Smooth muscle cell (in vitro differentiated cells): Measurements from ENCODE around the gene RPTOR. TPM values are rescaled to one million over a fixed set of nuclear protein-coding genes. Genes with fewer than 3 reads are reported as not detected.

ENCODE experiments used
- DNase-seq: peaks from one replicate; lab custom pipeline; 2025; ENCODE audit not compliant: unreplicated experiment; lab: John Stamatoyannopoulos, UW
- H2AFZ ChIP-seq: fragments of 200-600 bp; sonication (generic); 2 replicates; pipeline ENCODE4 v1.6.0; 2016; ENCODE audit warnings: antibody characterized with exemption, low read depth, mild to moderate bottlenecking
- H3F3A ChIP-seq: fragments of 200-600 bp; sonication (generic); 2 replicates; pipeline ENCODE4 v1.6.0; 2017; ENCODE audit warnings: antibody characterized with exemption, low read depth
- H3K27ac ChIP-seq: fragments of 200-600 bp; sonication (generic); 2 replicates; pipeline ENCODE4 v1.5.1; 2016; ENCODE audit warnings: low read depth, mild to moderate bottlenecking
- H3K27me3 ChIP-seq: fragments of 200-600 bp; sonication (generic); 2 replicates; pipeline ENCODE4 v1.6.1; 2016; ENCODE audit warnings: low read depth, mild to moderate bottlenecking
- H3K36me3 ChIP-seq: fragments of 200-600 bp; sonication (generic); 2 replicates; pipeline ENCODE4 v1.5.1; 2016; ENCODE audit warnings: low read depth
- H3K4me1 ChIP-seq: fragments of 200-600 bp; sonication (generic); 2 replicates; pipeline ENCODE4 v1.5.1; 2016; ENCODE audit warnings: low read depth
- H3K4me2 ChIP-seq: fragments of 200-600 bp; sonication (generic); 2 replicates; pipeline ENCODE4 v1.6.0; 2016; ENCODE audit warnings: mild to moderate bottlenecking
- H3K4me3 ChIP-seq: fragments of 200-600 bp; sonication (generic); 2 replicates; pipeline ENCODE4 v1.5.1; 2016; ENCODE audit warnings: mild to moderate bottlenecking
- H3K79me2 ChIP-seq: fragments of 200-600 bp; sonication (generic); 2 replicates; pipeline ENCODE4 v1.6.0; 2016; ENCODE audit warnings: low read depth, mild to moderate bottlenecking
- H3K9ac ChIP-seq: fragments of 200-600 bp; sonication (generic); 2 replicates; pipeline ENCODE4 v1.6.0; 2016; ENCODE audit warnings: low read depth
- H3K9me3 ChIP-seq: fragments of 200-600 bp; sonication (generic); replicated peaks from 2 replicates; pipeline ENCODE4 v1.5.1; 2016; ENCODE audit warnings: low read depth
- H4K20me1 ChIP-seq: fragments of 200-600 bp; sonication (generic); 2 replicates; pipeline ENCODE4 v1.6.0; 2016; ENCODE audit warnings: low read depth
- WGBS: methylation state at CpG from one replicate; pipeline ENCODE4 v1.1.7; 2016; ENCODE audit warnings: low lambda C conversion rate; 5-methylcytosine and 5-hydroxymethylcytosine counted together
- polyA plus RNA-seq: library from polyadenylated mRNA; unstranded; fragments of >200 nt; fragmentation: Nextera tagmentation; extraction: Ambion mirVana; gene quantifications from 2 replicates; pipeline ENCODE4 v1.2.1, GENCODE V29; 2016
- total RNA-seq: library from RNA; depleted of rRNA; stranded (reverse); fragments of >200 nt; gene quantifications from 2 replicates; pipeline ENCODE4 v1.2.3, GENCODE V29; 2014
- TF ChIP-seq, protein P1 (sequence below): fragments of 200-600 bp; sonication (generic); IDR thresholded peaks from 2 replicates; pipeline ENCODE4 v1.5.1; 2017; ENCODE audit warnings: borderline replicate concordance, mild to moderate bottlenecking, antibody characterized with exemption; ENCODE audit not compliant: insufficient read depth, poor library complexity, severe bottlenecking

The RPTOR gene
- total and polyA plus RNA-seq, 2 experiments from 2014 or later: 10.6 to 12.2 TPM

DNA sequence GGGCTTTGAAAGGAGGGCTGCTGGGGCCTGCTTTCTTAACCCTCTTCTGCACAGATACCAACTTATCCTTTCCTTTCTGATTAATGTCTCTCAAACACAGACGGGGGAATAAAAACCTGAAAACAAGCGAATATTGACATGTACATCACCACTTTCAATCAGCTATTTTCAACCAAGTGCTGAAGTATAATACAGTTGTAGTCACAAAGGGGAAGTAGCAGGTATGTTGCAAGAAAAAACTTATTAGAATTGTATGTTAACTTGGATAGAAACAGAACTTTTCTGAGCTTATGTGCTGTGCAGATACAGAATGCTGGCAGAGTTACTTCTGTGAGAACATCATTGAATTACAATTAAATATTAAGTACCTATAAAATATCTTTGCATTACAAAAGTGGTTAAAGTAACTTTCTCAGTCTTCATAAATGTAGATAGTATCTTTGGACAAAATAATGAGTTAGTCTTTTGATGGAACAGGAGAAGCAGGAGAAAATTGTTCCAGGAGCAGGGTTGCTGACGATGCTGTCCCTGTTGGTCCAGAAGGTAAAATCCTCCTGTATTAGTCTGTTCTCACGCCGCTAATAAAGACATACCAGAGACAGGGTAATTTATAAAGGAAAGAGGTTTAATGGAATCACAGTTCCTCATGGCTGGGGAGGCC is 59.5 kb downstream of the RPTOR start:
- Histone ChIP-seq H2AFZ (no peak overlapping the region), H3K9ac (no peak overlapping the region), H3F3A (peaks cover 6% of the 10 kb centered on the region), H3K4me1 (peaks cover 12% of the 10 kb centered on the region), H3K27ac (no peak overlapping the region), H3K4me2 (no peak overlapping the region), H3K4me3 (no peak overlapping the region), H3K27me3 (no peaks in the 10 kb centered on the region), H3K36me3 (no peaks in the 10 kb centered on the region), H4K20me1 (peaks cover 68% of the 10 kb centered on the region), H3K79me2 (peaks cover 61% of the 10 kb centered on the region), H3K9me3 (no peaks in the 10 kb centered on the region)
- TF ChIP-seq, protein P1, sequence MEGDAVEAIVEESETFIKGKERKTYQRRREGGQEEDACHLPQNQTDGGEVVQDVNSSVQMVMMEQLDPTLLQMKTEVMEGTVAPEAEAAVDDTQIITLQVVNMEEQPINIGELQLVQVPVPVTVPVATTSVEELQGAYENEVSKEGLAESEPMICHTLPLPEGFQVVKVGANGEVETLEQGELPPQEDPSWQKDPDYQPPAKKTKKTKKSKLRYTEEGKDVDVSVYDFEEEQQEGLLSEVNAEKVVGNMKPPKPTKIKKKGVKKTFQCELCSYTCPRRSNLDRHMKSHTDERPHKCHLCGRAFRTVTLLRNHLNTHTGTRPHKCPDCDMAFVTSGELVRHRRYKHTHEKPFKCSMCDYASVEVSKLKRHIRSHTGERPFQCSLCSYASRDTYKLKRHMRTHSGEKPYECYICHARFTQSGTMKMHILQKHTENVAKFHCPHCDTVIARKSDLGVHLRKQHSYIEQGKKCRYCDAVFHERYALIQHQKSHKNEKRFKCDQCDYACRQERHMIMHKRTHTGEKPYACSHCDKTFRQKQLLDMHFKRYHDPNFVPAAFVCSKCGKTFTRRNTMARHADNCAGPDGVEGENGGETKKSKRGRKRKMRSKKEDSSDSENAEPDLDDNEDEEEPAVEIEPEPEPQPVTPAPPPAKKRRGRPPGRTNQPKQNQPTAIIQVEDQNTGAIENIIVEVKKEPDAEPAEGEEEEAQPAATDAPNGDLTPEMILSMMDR: no peak
- DNase-seq: no peak
- 91% methylated on average over 5 of the region's 5 CpGs for WGBS

DNA sequence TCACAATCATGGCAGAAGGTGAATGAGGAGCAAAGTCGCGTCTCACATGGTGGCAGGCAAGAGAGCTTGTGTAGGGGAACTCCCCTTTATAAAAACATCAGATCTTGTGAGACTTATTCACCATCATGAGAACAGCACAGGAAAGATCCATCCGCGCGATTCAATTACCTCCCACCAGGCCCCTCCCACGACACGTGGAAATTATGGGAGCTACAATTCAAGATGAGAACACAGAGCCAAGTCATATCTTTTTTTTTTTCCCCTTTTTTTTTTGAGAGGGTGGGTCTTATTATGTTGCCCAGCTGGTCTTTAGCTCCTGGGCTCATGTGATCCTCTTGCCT is 60.0 kb downstream of the RPTOR start:
- Histone ChIP-seq H3K27me3 (no peaks in the 10 kb centered on the region), H3K79me2 (peaks cover 65% of the 10 kb centered on the region), H3K9me3 (no peaks in the 10 kb centered on the region), H4K20me1 (peaks cover 70% of the 10 kb centered on the region), H2AFZ (no peak overlapping the region), H3K4me2 (no peak overlapping the region), H3F3A (peaks cover 4% of the 10 kb centered on the region), H3K36me3 (no peaks in the 10 kb centered on the region), H3K9ac (no peak overlapping the region), H3K4me1 (peaks cover 9% of the 10 kb centered on the region), H3K27ac (no peak overlapping the region), H3K4me3 (no peak overlapping the region)
- 95% methylated on average over 7 of the region's 7 CpGs for WGBS
- TF ChIP-seq, protein P1: no peak
- no peak for DNase-seq

DNA sequence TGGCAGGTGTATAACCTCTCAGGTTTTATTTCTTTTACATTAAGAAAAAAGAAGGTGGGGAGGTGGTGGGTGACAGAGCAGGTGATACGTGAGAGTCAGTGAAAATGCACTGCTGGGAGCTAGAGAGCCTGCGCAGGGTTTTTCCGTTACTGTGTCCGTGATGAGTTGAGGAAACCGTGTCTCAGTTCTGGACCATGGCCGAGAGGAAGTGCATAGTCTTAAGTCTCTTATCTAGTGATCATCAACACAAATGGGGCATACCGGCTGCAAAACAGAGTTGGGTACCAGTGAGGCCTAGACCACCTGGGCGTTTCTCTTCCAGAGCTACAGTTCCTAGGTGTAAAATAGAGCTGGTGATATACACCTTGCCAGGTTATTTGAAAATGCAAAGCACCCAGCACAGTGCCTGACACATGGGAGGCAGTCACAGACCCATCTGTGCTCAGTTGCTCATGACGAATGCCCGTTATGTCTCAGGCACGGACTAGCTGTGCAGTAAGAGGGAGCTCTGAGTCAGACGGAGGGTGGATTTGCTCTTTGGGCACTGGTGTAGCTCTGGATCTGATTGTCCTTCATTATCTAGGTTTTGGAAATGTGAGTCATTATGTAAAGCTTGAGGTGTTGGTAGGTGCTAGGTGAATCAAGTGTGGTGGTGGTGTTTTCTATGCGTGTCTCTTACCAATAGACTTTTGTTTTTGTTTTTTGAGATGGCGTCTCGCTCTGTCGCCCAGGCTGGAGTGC is 60.9 kb downstream of the RPTOR start:
- no peak overlapping the region for H3K4me2 ChIP-seq
- no peak overlapping the region for H3K4me3 ChIP-seq
- no peak overlapping the region for H3K9ac ChIP-seq
- H3K27ac ChIP-seq: no peak overlapping the region
- no peaks in the 10 kb centered on the region for H3K36me3 ChIP-seq
- peaks cover 73% of the 10 kb centered on the region for H4K20me1 ChIP-seq
- no peaks in the 10 kb centered on the region for H3K4me1 ChIP-seq
- no peak overlapping the region for H2AFZ ChIP-seq
- WGBS: 79% methylated on average over 16 of the region's 16 CpGs
- H3F3A ChIP-seq: no peaks in the 10 kb centered on the region
- TF ChIP-seq, protein P1: no peak
- no peak for DNase-seq
- no peaks in the 10 kb centered on the region for H3K9me3 ChIP-seq
- H3K79me2 ChIP-seq: peaks cover 73% of the 10 kb centered on the region
- H3K27me3 ChIP-seq: no peaks in the 10 kb centered on the region

DNA sequence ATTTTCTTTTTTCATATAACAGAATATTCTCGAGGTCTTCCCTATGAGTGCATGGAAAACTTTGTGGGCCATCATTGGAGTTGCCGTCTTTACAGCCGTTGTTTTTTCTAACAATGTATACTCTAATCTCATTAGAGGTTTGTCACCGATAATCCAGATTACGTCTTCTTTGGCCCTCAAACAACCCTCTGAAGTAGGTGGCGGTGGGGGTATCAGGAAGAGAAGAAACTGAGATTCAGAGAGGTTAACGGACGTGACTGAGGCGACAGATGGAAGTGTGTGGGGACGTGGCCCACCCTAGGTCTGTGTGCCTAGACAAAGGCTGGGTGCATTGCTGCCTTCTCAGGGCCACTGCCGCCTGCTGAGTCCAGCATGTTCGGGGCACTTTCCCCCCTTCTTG is 63.7 kb downstream of the RPTOR start:
- H2AFZ ChIP-seq: no peak overlapping the region
- WGBS: 97% methylated on average over 12 of the region's 12 CpGs
- no peaks in the 10 kb centered on the region for H3K4me1 ChIP-seq
- TF ChIP-seq, protein P1: no peak
- H3K9me3 ChIP-seq: no peaks in the 10 kb centered on the region
- no peaks in the 10 kb centered on the region for H3F3A ChIP-seq
- no peak overlapping the region for H3K27ac ChIP-seq
- peaks cover 89% of the 10 kb centered on the region for H3K79me2 ChIP-seq
- no peaks in the 10 kb centered on the region for H3K27me3 ChIP-seq
- no peak overlapping the region for H3K9ac ChIP-seq
- peaks cover 94% of the 10 kb centered on the region for H4K20me1 ChIP-seq
- DNase-seq: no peak
- H3K4me2 ChIP-seq: no peak overlapping the region
- H3K36me3 ChIP-seq: no peaks in the 10 kb centered on the region
- H3K4me3 ChIP-seq: no peak overlapping the region
